HG03097 (cell line): Measurements from ENCODE around the gene SCUBE1.

Experiments used
- ATAC-seq: cut with Tn5 transposase; IDR thresholded peaks from one replicate; pipeline ENCODE4 v1.9.1; 2021; ENCODE audit not compliant: unreplicated experiment, low FRiP score

Gene SCUBE1

GRCh38 chr22:43343262-43343669, at the start of gene SCUBE1:
Gene SCUBE1 (minus strand): TSS chr22:43343372. CDS start chr22:43343261, 111 bp downstream.
- ATAC-seq: no peak

GRCh38 chr22:43392385-43392989, 49.3 kb upstream of the SCUBE1 start:
- ATAC-seq: no peak

GRCh38 chr22:43391306-43391705, 48.1 kb upstream of the SCUBE1 start:
- ATAC-seq: no peak

- no peak for ATAC-seq
These were observed 47.7 kb upstream of the SCUBE1 start for GRCh38 chr22:43390872-43391271.

GRCh38 chr22:43390166-43390565, 47.0 kb upstream of the SCUBE1 start:
- ATAC-seq: no peak

- no peak for ATAC-seq
These were observed 46.2 kb upstream of the SCUBE1 start for GRCh38 chr22:43389227-43389836.

- no peak for ATAC-seq
These were observed 45.3 kb upstream of the SCUBE1 start for GRCh38 chr22:43388420-43388851.

GRCh38 chr22:43387815-43388214, 44.6 kb upstream of the SCUBE1 start:
- no peak for ATAC-seq

GRCh38 chr22:43385770-43386641, 42.8 kb upstream of the SCUBE1 start:
- ATAC-seq: no peak

- ATAC-seq: no peak
These were observed 41.7 kb upstream of the SCUBE1 start for GRCh38 chr22:43384863-43385262.

- no peak for ATAC-seq
These were observed 38.5 kb upstream of the SCUBE1 start for GRCh38 chr22:43381693-43382092.

GRCh38 chr22:43377896-43378704, 34.9 kb upstream of the SCUBE1 start:
- peak; percentile 60 for ATAC-seq

GRCh38 chr22:43377548-43377895, 34.4 kb upstream of the SCUBE1 start:
- no peak for ATAC-seq

GRCh38 chr22:43376765-43377547, 33.8 kb upstream of the SCUBE1 start:
- ATAC-seq: no peak

- ATAC-seq: no peak
These were observed 32.8 kb upstream of the SCUBE1 start for GRCh38 chr22:43375951-43376455.

GRCh38 chr22:43370036-43370435, 26.9 kb upstream of the SCUBE1 start:
- ATAC-seq: no peak

GRCh38 chr22:43365715-43366440, 22.7 kb upstream of the SCUBE1 start:
- ATAC-seq: no peak

GRCh38 chr22:43364169-43364435, 20.9 kb upstream of the SCUBE1 start:
- ATAC-seq: no peak
